Stimulated activated naive CD8-positive, alpha-beta T cell treated with anti-CD3 and anti-CD28 coated beads, Interleukin-15, amount 100 ng/mL, for 72 hours (primary cell): ENCODE measurements around the gene RFTN1.

ENCODE experiments used
- ATAC-seq: fragments of 150-1000 bp; cut with Tn5 transposase; 2 replicates; pipeline ENCODE4 v1.10.0; 2021; ENCODE audit warnings: mild to moderate bottlenecking, moderate library complexity
- DNase-seq, 2 donors: peaks; one replicate each; pipeline ENCODE4 v3.0.0; 2021 to 2022
- H3K27ac Mint-ChIP-seq, 2 donors: one replicate each; pipeline ENCODE4 v1.8.0; 2022; ENCODE audit warnings: mild to moderate bottlenecking in 2 of 2, mixed read lengths in 2 of 2, moderate library complexity in 2 of 2
- H3K27me3 Mint-ChIP-seq: one replicate; pipeline ENCODE4 v1.8.0; 2022; ENCODE audit warnings: mixed read lengths
- H3K4me1 Mint-ChIP-seq: one replicate; pipeline ENCODE4 v1.8.0; 2022; ENCODE audit warnings: mild to moderate bottlenecking, mixed read lengths
- H3K4me3 Mint-ChIP-seq, 2 donors: one replicate each; pipeline ENCODE4 v1.8.0; 2022; ENCODE audit warnings: mild to moderate bottlenecking in 2 of 2, mixed read lengths in 2 of 2, moderate library complexity in 1 of 2
- H3K9me3 Mint-ChIP-seq, 2 donors: one replicate each; pipeline ENCODE4 v1.8.0; 2022; ENCODE audit warnings: mixed read lengths in 2 of 2

RFTN1 gene

DNA sequence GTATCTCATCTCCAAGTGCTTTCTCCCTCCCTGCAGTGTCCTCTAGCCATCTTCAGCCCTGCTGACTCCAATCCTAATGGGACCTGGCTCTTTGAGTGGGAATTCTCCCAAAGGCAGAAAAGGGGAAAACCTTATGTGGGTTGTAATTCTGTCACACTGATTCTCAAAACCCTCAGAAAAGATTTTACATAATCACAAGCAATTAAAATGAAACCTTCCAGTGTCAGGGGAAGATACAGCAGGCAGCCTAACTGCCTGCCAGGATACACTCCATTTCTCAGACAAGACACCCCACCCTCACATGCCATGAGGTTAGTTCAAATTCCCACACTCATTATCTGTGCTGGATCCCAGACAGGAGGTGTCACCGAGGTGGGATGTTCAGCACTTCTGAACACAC is 121.4 kb downstream of the RFTN1 start:
- DNase-seq (no peak), ATAC-seq (no peak)
- no peak overlapping the region for H3K27ac Mint-ChIP-seq

DNA sequence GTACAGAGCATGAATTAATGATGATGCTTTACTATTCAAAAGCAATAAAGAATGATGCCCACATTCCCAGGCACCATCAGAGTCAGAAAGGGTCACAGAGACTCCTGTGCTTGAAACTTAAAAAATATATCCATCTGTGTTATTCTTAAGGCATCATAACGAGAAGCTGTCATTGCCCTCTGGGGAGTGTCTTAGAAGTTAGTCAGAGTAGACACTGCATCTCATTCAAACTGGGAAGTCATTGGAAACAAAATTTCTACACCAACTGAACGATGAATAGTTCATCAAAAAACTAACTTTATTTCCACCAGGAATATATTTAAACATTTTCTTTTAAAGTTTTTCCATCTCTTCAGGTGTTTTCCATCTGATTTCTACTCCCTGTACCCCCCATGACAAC is 122.9 kb downstream of the RFTN1 start:
- Mint-ChIP-seq H3K4me1 (peaks cover 46% of the 10 kb centered on the region), H3K4me3 (no peak overlapping the region), H3K27ac (no peak overlapping the region)

More for the DNA sequence above, 121.4 kb downstream of the RFTN1 start:
- Mint-ChIP-seq H3K4me3 (no peak overlapping the region), H3K4me1 (peaks cover 38% of the 10 kb centered on the region), H3K27me3 (no peaks in the 10 kb centered on the region), H3K9me3 (peaks cover 5 to 8% of the 10 kb centered on the region in 2 donors)

GRCh38 chr3:16388850-16389441 is 124.6 kb downstream of the RFTN1 start:
- DNase-seq, result no peak
- ATAC-seq, result no peak
- peak overlapping the region in 1 of 2 donors; percentile 54 for H3K27ac Mint-ChIP-seq
- H3K4me3 Mint-ChIP-seq, result no peak overlapping the region
- no peaks in the 10 kb centered on the region for H3K27me3 Mint-ChIP-seq
- H3K4me1 Mint-ChIP-seq, result peaks cover 51% of the 10 kb centered on the region
- H3K9me3 Mint-ChIP-seq, result peaks cover 5 to 8% of the 10 kb centered on the region in 2 donors

More for the DNA sequence above, 122.9 kb downstream of the RFTN1 start:
- no peak for ATAC-seq
- Mint-ChIP-seq H3K27me3 (no peaks in the 10 kb centered on the region), H3K9me3 (peaks cover 5 to 8% of the 10 kb centered on the region in 2 donors)
- no peak for DNase-seq

- peak; percentile 41 for ATAC-seq
- Mint-ChIP-seq H3K4me1 (peaks cover 65% of the 10 kb centered on the region), H3K4me3 (no peak overlapping the region), H3K27ac (peak overlapping the region in 1 of 2 donors; percentile 93), H3K27me3 (no peaks in the 10 kb centered on the region), H3K9me3 (peaks cover 8 to 9% of the 10 kb centered on the region in 2 donors)
- no peak for DNase-seq
Observed at GRCh38 chr3:16386561-16386960, 126.9 kb downstream of the RFTN1 start.

DNA sequence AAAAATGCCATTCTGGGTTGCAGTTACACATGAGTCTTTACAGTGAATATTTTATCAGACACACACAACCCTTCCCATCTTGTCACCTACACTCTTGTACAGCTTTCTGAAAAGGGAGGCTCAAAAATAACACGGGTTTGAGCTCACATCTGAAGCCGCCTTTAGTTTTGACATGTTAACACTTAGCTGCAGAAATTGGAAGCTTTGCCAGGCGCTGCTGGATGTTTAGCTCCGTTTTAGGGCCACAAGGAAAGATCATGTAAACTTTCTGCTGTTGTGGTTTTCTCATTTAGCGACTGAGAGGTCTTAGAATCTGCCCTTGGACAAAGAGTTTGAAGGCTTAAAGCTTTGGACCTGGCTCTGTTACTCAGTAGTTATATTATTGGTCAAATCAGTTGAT is 128.3 kb downstream of the RFTN1 start:
- Mint-ChIP-seq H3K4me1 (peaks cover 78% of the 10 kb centered on the region), H3K4me3 (no peak overlapping the region), H3K27ac (no peak overlapping the region)

DNA sequence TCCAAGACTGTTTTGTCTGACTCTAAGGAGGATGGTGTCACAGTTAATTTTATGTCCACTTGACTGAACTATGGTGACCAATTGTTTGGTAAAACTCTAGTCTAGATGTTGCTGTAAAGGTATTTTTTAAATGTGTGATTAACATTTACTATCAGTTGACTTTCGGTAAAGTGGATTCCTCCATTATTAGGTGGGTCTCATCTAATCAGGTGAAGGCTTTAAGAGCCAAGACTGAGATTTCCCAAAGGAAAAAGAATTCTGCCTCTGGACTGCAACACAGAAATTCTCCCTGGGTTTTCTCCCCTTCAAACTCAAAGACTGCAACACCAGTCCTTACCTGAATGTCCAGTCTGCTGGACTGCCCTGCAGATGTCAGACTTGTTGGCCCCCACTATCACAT is 129.6 kb downstream of the RFTN1 start:
- H3K27me3 Mint-ChIP-seq, result no peaks in the 10 kb centered on the region
- H3K27ac Mint-ChIP-seq, result no peak overlapping the region
- peaks cover 4 to 8% of the 10 kb centered on the region in 2 donors for H3K9me3 Mint-ChIP-seq
- no peak overlapping the region for H3K4me3 Mint-ChIP-seq
- DNase-seq (no peak), ATAC-seq (no peak)
- H3K4me1 Mint-ChIP-seq, result peaks cover 78% of the 10 kb centered on the region

More for the DNA sequence above, 128.3 kb downstream of the RFTN1 start:
- Mint-ChIP-seq H3K27me3 (no peaks in the 10 kb centered on the region), H3K9me3 (peaks cover 8 to 9% of the 10 kb centered on the region in 2 donors)
- DNase-seq, result no peak
- no peak for ATAC-seq

- Mint-ChIP-seq H3K9me3 (peaks cover 8 to 12% of the 10 kb centered on the region in 2 donors), H3K27ac (peak overlapping the region; percentile 34 to 52), H3K4me3 (no peak overlapping the region)
Observed at GRCh38 chr3:16382845-16383244, 130.7 kb downstream of the RFTN1 start.

DNA sequence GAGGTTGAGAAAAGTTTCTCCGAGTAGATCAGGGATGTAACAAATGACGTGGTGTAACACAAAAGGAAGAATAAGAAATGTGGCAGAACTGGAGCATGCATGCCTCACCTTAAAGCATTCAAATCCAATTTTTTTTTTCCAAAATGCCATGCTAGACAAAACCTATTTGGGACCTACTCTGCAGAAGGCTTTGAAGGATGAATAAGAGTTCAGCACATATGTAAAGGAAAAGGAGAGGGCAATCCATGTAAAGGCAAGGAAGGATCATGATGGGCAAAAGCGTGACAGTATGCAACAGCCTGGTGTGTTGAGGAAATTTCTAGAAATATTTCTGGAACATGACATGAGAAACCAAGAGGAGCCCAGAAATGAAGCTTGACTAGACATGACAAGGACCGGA is 132.1 kb downstream of the RFTN1 start:
- Mint-ChIP-seq H3K27ac (no peak overlapping the region), H3K4me1 (peaks cover 84% of the 10 kb centered on the region), H3K4me3 (no peak overlapping the region), H3K27me3 (no peaks in the 10 kb centered on the region), H3K9me3 (peaks cover 11 to 17% of the 10 kb centered on the region in 2 donors)
- DNase-seq, result no peak
- no peak for ATAC-seq

More at GRCh38 chr3:16382845-16383244, 130.7 kb downstream of the RFTN1 start:
- peak; percentile 57 for ATAC-seq
- H3K27me3 Mint-ChIP-seq, result no peaks in the 10 kb centered on the region
- peak in 1 of 2 donors; percentile 27 for DNase-seq
- H3K4me1 Mint-ChIP-seq, result peaks cover 84% of the 10 kb centered on the region

DNA sequence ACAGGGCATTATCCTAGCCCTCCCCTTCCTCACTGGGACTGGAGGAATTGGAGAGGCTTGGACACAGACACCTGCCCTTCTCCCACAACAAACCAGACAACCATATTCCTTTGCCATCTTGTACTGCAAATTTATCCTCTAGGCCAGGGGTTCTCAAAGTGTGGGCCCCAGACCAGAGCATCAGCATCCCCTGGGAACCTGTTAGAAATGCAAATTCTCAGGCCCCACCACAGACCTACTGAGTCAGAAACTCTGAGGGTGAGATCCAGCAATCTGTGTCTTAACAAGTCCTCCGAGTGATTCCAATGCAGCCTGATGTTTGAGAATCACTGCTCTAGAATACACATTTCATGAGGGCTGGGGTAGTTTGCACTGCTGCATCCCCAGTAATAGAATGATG is 133.1 kb downstream of the RFTN1 start:
- H3K4me3 Mint-ChIP-seq, result peak overlapping the region in 1 of 2 donors; percentile 21
- ATAC-seq (no peak), DNase-seq (no peak)
- peaks cover 92% of the 10 kb centered on the region for H3K4me1 Mint-ChIP-seq
- H3K27ac Mint-ChIP-seq, result peak overlapping the region in 1 of 2 donors; percentile 38
- H3K27me3 Mint-ChIP-seq, result no peaks in the 10 kb centered on the region
- H3K9me3 Mint-ChIP-seq, result peaks cover 11 to 17% of the 10 kb centered on the region in 2 donors

DNA sequence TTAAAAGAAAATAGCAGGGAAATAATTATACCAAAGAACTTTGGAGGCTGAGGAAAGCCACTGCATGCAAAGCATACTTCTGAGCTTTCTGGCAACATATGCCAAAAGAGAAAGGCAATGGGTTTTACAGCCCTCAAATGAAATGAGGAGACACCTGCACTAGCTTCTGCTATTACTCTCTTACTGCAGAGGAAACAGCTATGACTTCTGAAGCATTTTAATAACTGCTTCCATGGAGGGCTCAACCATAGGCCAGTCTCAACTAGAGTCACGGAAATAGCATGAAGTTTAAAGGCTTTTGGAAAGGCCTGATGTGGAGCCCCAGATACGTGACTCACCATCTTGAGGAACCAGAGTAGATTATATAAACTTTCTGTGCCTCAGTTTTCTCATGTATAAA is 133.7 kb downstream of the RFTN1 start:
- peaks cover 11 to 17% of the 10 kb centered on the region in 2 donors for H3K9me3 Mint-ChIP-seq
- H3K27me3 Mint-ChIP-seq, result no peaks in the 10 kb centered on the region
- no peak for DNase-seq
- H3K4me1 Mint-ChIP-seq, result peaks cover 94% of the 10 kb centered on the region
- ATAC-seq, result peak; percentile 23
- H3K27ac Mint-ChIP-seq, result peak overlapping the region in 1 of 2 donors; percentile 8
- peak overlapping the region in 1 of 2 donors; percentile 21 for H3K4me3 Mint-ChIP-seq

GRCh38 chr3:16378920-16379319 is 134.6 kb downstream of the RFTN1 start:
- ATAC-seq (peak; percentile 88), DNase-seq (peak; percentile 46 to 52)
- peaks cover 11 to 17% of the 10 kb centered on the region in 2 donors for H3K9me3 Mint-ChIP-seq

GRCh38 chr3:16378415-16378814 is 135.1 kb downstream of the RFTN1 start:
- DNase-seq (no peak), ATAC-seq (no peak)
- H3K4me3 Mint-ChIP-seq, result peak overlapping the region; percentile 57 to 70
- H3K27me3 Mint-ChIP-seq, result no peaks in the 10 kb centered on the region
- H3K4me1 Mint-ChIP-seq, result peaks cover 97% of the 10 kb centered on the region
- peaks cover 11 to 17% of the 10 kb centered on the region in 2 donors for H3K9me3 Mint-ChIP-seq
- H3K27ac Mint-ChIP-seq, result peak overlapping the region; percentile 77 to 96

More at GRCh38 chr3:16378920-16379319, 134.6 kb downstream of the RFTN1 start:
- Mint-ChIP-seq H3K27me3 (no peaks in the 10 kb centered on the region), H3K4me3 (peak overlapping the region; percentile 57 to 70), H3K4me1 (peaks cover 97% of the 10 kb centered on the region), H3K27ac (peak overlapping the region; percentile 77 to 96)

- peak overlapping the region; percentile 74 to 96 for H3K27ac Mint-ChIP-seq
- DNase-seq, result no peak
- ATAC-seq, result no peak
- peaks cover 11 to 16% of the 10 kb centered on the region in 2 donors for H3K9me3 Mint-ChIP-seq
- H3K4me1 Mint-ChIP-seq, result peaks cover 97% of the 10 kb centered on the region
- H3K27me3 Mint-ChIP-seq, result no peaks in the 10 kb centered on the region
- H3K4me3 Mint-ChIP-seq, result peak overlapping the region; percentile 63 to 70
Observed at GRCh38 chr3:16377847-16378302, 135.6 kb downstream of the RFTN1 start.

GRCh38 chr3:16377196-16377595 is 136.3 kb downstream of the RFTN1 start:
- peak; percentile 33 for ATAC-seq
- Mint-ChIP-seq H3K27ac (peak overlapping the region in 1 of 2 donors; percentile 96), H3K4me1 (peaks cover 97% of the 10 kb centered on the region), H3K27me3 (no peaks in the 10 kb centered on the region), H3K9me3 (peaks cover 6 to 9% of the 10 kb centered on the region in 2 donors), H3K4me3 (peak overlapping the region; percentile 29 to 63)
- no peak for DNase-seq

GRCh38 chr3:16375891-16376290 is 137.6 kb downstream of the RFTN1 start:
- no peaks in the 10 kb centered on the region for H3K27me3 Mint-ChIP-seq
- ATAC-seq (no peak), DNase-seq (no peak)
- H3K9me3 Mint-ChIP-seq, result peaks cover 6 to 9% of the 10 kb centered on the region in 2 donors
- peak overlapping the region; percentile 16 to 54 for H3K4me3 Mint-ChIP-seq
- peaks cover 100% of the 10 kb centered on the region for H3K4me1 Mint-ChIP-seq
- peak overlapping the region in 1 of 2 donors; percentile 90 for H3K27ac Mint-ChIP-seq

GRCh38 chr3:16374935-16375245 is 138.6 kb downstream of the RFTN1 start:
- Mint-ChIP-seq H3K27ac (peak overlapping the region; percentile 55 to 92), H3K27me3 (no peaks in the 10 kb centered on the region), H3K9me3 (peaks cover 6 to 9% of the 10 kb centered on the region in 2 donors), H3K4me1 (peaks cover 100% of the 10 kb centered on the region), H3K4me3 (peak overlapping the region; percentile 69 to 74)
- ATAC-seq (no peak), DNase-seq (no peak)
